HepG2 (cell line): ENCODE results near the gene TAF3. TPM values are rescaled to one million over a fixed set of nuclear protein-coding genes. Genes with fewer than 3 reads are reported as not detected.

Source experiments
- DNMT1 ChIP-seq: sonication (generic); formaldehyde crosslinking; IDR thresholded peaks from 2 replicates; pipeline ENCODE4 v1.5.1; 2020; ENCODE audit warnings: mild to moderate bottlenecking, missing genetic modification reagents
- EZH2 ChIP-seq: conservative IDR thresholded peaks from 2 replicates; pipeline ENCODE4 v1.6.1; 2012; ENCODE audit warnings: mild to moderate bottlenecking, low read depth, low read length, moderate library complexity
- FOXK1 ChIP-seq: sonication (generic); formaldehyde crosslinking; IDR thresholded peaks from 2 replicates; pipeline ENCODE4 v1.4.0; 2020; ENCODE audit warnings: low read depth, missing genetic modification reagents, borderline replicate concordance
- GZF1 ChIP-seq: sonication (generic); formaldehyde crosslinking; IDR thresholded peaks from 2 replicates; pipeline ENCODE4 v1.5.1; 2020; ENCODE audit warnings: mild to moderate bottlenecking, missing genetic modification reagents
- HDAC2 ChIP-seq: sonication (generic); formaldehyde crosslinking; IDR thresholded peaks from 2 replicates; pipeline ENCODE4 v1.4.0; 2020; ENCODE audit warnings: missing genetic modification reagents
- IRF2 ChIP-seq: IDR thresholded peaks from 2 replicates; pipeline ENCODE4 v1.6.1; 2018; ENCODE audit warnings: missing genetic modification reagents, missing compliant biosample characterization
- KLF15 ChIP-seq: sonication (generic); formaldehyde crosslinking; IDR thresholded peaks from 2 replicates; pipeline ENCODE4 v1.8.1; 2023; ENCODE audit warnings: borderline replicate concordance, mild to moderate bottlenecking, inconsistent platforms, missing genetic modification reagents, mixed read lengths
- MXD4 ChIP-seq: IDR thresholded peaks from 2 replicates; pipeline ENCODE4 v1.6.1; 2016; ENCODE audit warnings: mild to moderate bottlenecking, missing biosample characterization, missing genetic modification reagents
- NCOA5 ChIP-seq: sonication (generic); formaldehyde crosslinking; IDR thresholded peaks from 2 replicates; pipeline ENCODE4 v1.4.0; 2020; ENCODE audit warnings: missing genetic modification reagents
- ONECUT2 ChIP-seq: sonication (generic); formaldehyde crosslinking; IDR thresholded peaks from 2 replicates; pipeline ENCODE4 v1.4.0; 2020; ENCODE audit warnings: missing genetic modification reagents
- POLR2G ChIP-seq: fragments of 200-400 bp; formaldehyde crosslinking; IDR thresholded peaks from 2 replicates; pipeline ENCODE4 v1.6.1; 2018; ENCODE audit warnings: mild to moderate bottlenecking, low read depth, low read length, moderate library complexity
- SALL1 ChIP-seq: sonication (generic); formaldehyde crosslinking; IDR thresholded peaks from 2 replicates; pipeline ENCODE4 v1.8.0; 2022; ENCODE audit warnings: mild to moderate bottlenecking, missing genetic modification reagents
- ZFX ChIP-seq: sonication (generic); formaldehyde crosslinking; IDR thresholded peaks from 2 replicates; pipeline ENCODE4 v1.4.0; 2020; ENCODE audit warnings: mild to moderate bottlenecking, low read depth, missing genetic modification reagents, moderate library complexity
- ZNF207 ChIP-seq: fragments of 450-650 bp; IDR thresholded peaks from 2 replicates; pipeline ENCODE4 v1.6.1; 2016; ENCODE audit warnings: antibody characterized with exemption, borderline replicate concordance
- ZNF788 ChIP-seq: sonication (generic); formaldehyde crosslinking; IDR thresholded peaks from 2 replicates; pipeline ENCODE4 v1.5.0; 2020; ENCODE audit warnings: mild to moderate bottlenecking, missing genetic modification reagents, borderline replicate concordance
- ZNF790 ChIP-seq: sonication (generic); formaldehyde crosslinking; IDR thresholded peaks from 2 replicates; pipeline ENCODE4 v1.8.0; 2022; ENCODE audit warnings: missing genetic modification reagents, mild to moderate bottlenecking, borderline replicate concordance
- polyA plus RNA-seq, 8 experiments: library from polyadenylated mRNA; depleted of rRNA in 3 of 8; stranded (reverse) in 7 of 8; unstranded in 1 of 8; fragments of >200 nt; fragmentation: Illumina TruSeq in 4 of 8; extraction: Trizol in 4 of 8; gene quantifications; 2 replicates each; pipeline versions ENCODE4 v1.2.1 to v1.2.3, GENCODE V29; 2011 to 2016; ENCODE audit warnings: low read depth in 4 of 8, missing spikeins in 1 of 8, mixed read lengths in 1 of 8; ENCODE audit not compliant: insufficient read depth in 1 of 8
- total RNA-seq, 5 experiments: library from RNA; depleted of rRNA; stranded (reverse); fragments of >200 nt; fragmentation: Illumina TruSeq; extraction: Trizol; gene quantifications; 2 replicates each; pipeline ENCODE4 v1.2.3, GENCODE V29; 2016; ENCODE audit warnings: low read depth in 1 of 5
- TF ChIP-seq, protein P1 (sequence below): sonication (generic); formaldehyde crosslinking; IDR thresholded peaks from 2 replicates; pipeline ENCODE4 v1.5.0; 2020; ENCODE audit warnings: missing genetic modification reagents
- TF ChIP-seq, protein P2 (sequence below): fragments of 450-650 bp; IDR thresholded peaks from 2 replicates; pipeline ENCODE4 v1.6.1; 2016
- TF ChIP-seq, protein P3 (sequence below): sonication (generic); formaldehyde crosslinking; IDR thresholded peaks from one replicate; pipeline ENCODE4 v1.5.1; 2020; ENCODE audit warnings: mild to moderate bottlenecking, missing genetic modification reagents; ENCODE audit errors: not compliant biosample characterization
- TF ChIP-seq, protein P4 (sequence below), 2 experiments: fragments of 450-650 bp in 1 of 2; sonication (generic) in 1 of 2; formaldehyde crosslinking; IDR thresholded peaks; 2 replicates each; pipeline versions ENCODE4 v1.5.0 to v1.8.0; 2020 to 2022; ENCODE audit warnings: mild to moderate bottlenecking in 1 of 2, missing genetic modification reagents in 1 of 2

TAF3 gene
- total and polyA plus RNA-seq, 2 of the 13 experiments (the other 11 are each of a cell fraction or from before 2014, with no cell fraction given): 1.7 to 2.9 TPM

DNA sequence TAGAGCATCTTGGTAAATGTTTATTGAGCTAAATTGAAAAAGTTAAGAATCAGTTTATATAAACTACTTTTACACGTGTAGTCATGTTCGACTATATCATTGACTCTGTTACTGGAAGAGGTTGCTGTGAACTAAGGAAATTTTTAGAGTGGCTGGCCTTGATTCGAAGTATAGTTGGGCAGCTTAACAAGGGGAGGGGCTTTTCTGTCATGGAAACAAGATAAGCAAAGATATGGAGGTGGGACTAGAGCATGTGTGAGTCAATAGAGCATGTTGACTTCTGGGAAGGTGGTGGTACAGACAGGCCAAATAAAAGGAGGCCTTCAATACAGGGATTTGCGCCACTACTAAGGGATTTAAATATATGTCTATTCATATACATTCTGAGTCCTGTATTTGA lies 22.7 kb upstream of the TAF3 start (continued):
- TF ChIP-seq, protein P1, sequence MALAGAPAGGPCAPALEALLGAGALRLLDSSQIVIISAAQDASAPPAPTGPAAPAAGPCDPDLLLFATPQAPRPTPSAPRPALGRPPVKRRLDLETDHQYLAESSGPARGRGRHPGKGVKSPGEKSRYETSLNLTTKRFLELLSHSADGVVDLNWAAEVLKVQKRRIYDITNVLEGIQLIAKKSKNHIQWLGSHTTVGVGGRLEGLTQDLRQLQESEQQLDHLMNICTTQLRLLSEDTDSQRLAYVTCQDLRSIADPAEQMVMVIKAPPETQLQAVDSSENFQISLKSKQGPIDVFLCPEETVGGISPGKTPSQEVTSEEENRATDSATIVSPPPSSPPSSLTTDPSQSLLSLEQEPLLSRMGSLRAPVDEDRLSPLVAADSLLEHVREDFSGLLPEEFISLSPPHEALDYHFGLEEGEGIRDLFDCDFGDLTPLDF (CRISPR knock-in tag): no peak
- peak; percentile 28; the same call in 1 of the 2 replicates for TF ChIP-seq MXD4 (CRISPR knock-in tag)
- TF ChIP-seq, protein P2, sequence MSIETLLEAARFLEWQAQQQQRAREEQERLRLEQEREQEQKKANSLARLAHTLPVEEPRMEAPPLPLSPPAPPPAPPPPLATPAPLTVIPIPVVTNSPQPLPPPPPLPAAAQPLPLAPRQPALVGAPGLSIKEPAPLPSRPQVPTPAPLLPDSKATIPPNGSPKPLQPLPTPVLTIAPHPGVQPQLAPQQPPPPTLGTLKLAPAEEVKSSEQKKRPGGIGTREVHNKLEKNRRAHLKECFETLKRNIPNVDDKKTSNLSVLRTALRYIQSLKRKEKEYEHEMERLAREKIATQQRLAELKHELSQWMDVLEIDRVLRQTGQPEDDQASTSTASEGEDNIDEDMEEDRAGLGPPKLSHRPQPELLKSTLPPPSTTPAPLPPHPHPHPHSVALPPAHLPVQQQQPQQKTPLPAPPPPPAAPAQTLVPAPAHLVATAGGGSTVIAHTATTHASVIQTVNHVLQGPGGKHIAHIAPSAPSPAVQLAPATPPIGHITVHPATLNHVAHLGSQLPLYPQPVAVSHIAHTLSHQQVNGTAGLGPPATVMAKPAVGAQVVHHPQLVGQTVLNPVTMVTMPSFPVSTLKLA: peak; percentile 70
- no peak for TF ChIP-seq DNMT1 (CRISPR knock-in tag)
- TF ChIP-seq KLF15 (CRISPR knock-in tag): no peak
- TF ChIP-seq FOXK1 (CRISPR knock-in tag): peak; percentile 79; the same call in 1 of the 2 replicates
- no peak for TF ChIP-seq ONECUT2 (CRISPR knock-in tag)
- TF ChIP-seq EZH2: no peak
- TF ChIP-seq, protein P3, sequence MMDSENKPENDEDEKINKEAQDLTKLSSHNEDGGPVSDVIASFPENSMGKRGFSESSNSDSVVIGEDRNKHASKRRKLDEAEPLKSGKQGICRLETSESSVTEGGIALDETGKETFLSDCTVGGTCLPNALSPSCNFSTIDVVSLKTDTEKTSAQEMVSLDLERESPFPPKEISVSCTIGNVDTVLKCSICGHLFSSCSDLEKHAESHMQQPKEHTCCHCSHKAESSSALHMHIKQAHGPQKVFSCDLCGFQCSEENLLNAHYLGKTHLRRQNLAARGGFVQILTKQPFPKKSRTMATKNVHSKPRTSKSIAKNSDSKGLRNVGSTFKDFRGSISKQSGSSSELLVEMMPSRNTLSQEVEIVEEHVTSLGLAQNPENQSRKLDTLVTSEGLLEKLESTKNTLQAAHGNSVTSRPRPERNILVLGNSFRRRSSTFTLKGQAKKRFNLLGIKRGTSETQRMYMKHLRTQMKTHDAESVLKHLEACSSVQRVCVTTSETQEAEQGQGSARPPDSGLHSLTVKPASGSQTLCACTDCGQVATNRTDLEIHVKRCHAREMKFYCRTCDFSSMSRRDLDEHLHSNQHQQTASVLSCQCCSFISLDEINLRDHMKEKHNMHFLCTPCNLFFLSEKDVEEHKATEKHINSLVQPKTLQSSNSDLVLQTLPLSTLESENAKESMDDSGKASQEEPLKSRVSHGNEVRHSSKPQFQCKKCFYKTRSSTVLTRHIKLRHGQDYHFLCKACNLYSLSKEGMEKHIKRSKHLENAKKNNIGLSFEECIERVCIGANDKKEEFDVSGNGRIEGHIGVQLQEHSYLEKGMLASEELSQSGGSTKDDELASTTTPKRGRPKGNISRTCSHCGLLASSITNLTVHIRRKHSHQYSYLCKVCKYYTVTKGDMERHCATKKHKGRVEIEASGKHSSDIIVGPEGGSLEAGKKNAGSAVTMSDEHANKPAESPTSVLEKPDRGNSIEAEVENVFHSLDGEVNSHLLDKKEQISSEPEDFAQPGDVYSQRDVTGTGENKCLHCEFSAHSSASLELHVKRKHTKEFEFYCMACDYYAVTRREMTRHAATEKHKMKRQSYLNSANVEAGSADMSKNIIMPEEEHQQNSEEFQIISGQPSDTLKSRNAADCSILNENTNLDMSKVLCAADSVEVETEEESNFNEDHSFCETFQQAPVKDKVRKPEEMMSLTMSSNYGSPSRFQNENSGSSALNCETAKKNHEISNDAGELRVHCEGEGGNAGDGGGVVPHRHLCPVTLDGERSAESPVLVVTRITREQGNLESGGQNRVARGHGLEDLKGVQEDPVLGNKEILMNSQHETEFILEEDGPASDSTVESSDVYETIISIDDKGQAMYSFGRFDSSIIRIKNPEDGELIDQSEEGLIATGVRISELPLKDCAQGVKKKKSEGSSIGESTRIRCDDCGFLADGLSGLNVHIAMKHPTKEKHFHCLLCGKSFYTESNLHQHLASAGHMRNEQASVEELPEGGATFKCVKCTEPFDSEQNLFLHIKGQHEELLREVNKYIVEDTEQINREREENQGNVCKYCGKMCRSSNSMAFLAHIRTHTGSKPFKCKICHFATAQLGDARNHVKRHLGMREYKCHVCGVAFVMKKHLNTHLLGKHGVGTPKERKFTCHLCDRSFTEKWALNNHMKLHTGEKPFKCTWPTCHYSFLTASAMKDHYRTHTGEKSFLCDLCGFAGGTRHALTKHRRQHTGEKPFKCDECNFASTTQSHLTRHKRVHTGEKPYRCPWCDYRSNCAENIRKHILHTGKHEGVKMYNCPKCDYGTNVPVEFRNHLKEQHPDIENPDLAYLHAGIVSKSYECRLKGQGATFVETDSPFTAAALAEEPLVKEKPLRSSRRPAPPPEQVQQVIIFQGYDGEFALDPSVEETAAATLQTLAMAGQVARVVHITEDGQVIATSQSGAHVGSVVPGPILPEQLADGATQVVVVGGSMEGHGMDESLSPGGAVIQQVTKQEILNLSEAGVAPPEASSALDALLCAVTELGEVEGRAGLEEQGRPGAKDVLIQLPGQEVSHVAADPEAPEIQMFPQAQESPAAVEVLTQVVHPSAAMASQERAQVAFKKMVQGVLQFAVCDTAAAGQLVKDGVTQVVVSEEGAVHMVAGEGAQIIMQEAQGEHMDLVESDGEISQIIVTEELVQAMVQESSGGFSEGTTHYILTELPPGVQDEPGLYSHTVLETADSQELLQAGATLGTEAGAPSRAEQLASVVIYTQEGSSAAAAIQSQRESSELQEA (CRISPR knock-in tag): no peak
- TF ChIP-seq, protein P4, sequence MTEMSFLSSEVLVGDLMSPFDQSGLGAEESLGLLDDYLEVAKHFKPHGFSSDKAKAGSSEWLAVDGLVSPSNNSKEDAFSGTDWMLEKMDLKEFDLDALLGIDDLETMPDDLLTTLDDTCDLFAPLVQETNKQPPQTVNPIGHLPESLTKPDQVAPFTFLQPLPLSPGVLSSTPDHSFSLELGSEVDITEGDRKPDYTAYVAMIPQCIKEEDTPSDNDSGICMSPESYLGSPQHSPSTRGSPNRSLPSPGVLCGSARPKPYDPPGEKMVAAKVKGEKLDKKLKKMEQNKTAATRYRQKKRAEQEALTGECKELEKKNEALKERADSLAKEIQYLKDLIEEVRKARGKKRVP (CRISPR knock-in tag; IDR thresholded peaks at IDR 0.05): no peak
- TF ChIP-seq POLR2G: no peak
- TF ChIP-seq GZF1 (CRISPR knock-in tag): no peak
- TF ChIP-seq HDAC2: peak; percentile 53; the same call in 1 of the 2 replicates
- TF ChIP-seq ZNF788: no peak
- no peak for TF ChIP-seq ZNF790
- TF ChIP-seq NCOA5 (CRISPR knock-in tag): no peak
- no peak; the same call in 1 of the 2 replicates for TF ChIP-seq SALL1 (CRISPR knock-in tag)
- TF ChIP-seq IRF2 (CRISPR knock-in tag): peak; percentile 26; the same call in 1 of the 2 replicates
- no peak for TF ChIP-seq ZNF207
- TF ChIP-seq ZFX (CRISPR knock-in tag): peak; percentile 64; the same call in 1 of the 2 replicates
